Muscle of leg (tissue), 11 donors: ENCODE results near the gene SH3BP5L. TPM values are rescaled to one million over a fixed set of nuclear protein-coding genes. Genes with fewer than 3 reads are reported as not detected.
"Not testable (repeated sequence)": the region's sequence is repeated elsewhere in the genome, so short reads cannot be mapped to it uniquely, and the experiment has no call there.

Source experiments
- DNase-seq: peaks from one replicate; pipeline ENCODE4 v3.0.0; 2013
- H3K27ac ChIP-seq: one replicate; pipeline ENCODE4 v1.5.1; 2013; ENCODE audit warnings: mild to moderate bottlenecking, low read length, control low read depth
- H3K27me3 ChIP-seq: one replicate; pipeline ENCODE4 v1.6.1; 2013; ENCODE audit warnings: low read length; ENCODE audit not compliant: control insufficient read depth, insufficient read depth
- H3K36me3 ChIP-seq: one replicate; pipeline ENCODE4 v1.6.1; 2013; ENCODE audit warnings: low read length; ENCODE audit not compliant: control insufficient read depth, insufficient read depth
- H3K4me1 ChIP-seq: one replicate; pipeline ENCODE4 v1.6.1; 2013; ENCODE audit warnings: low read length; ENCODE audit not compliant: control insufficient read depth, insufficient read depth
- H3K4me3 ChIP-seq: one replicate; pipeline ENCODE4 v1.5.1; 2013; ENCODE audit warnings: low read length, control low read depth
- H3K9me3 ChIP-seq: replicated peaks from 2 replicates; pipeline ENCODE4 v1.6.1; 2013; ENCODE audit warnings: low read depth, low read length; ENCODE audit not compliant: control insufficient read depth
- WGBS: methylation state at CpG from one replicate; pipeline ENCODE4 v1.1.5; 2013; ENCODE audit warnings: missing lambda C conversion rate; ENCODE audit not compliant: insufficient coverage; 5-methylcytosine and 5-hydroxymethylcytosine counted together
- polyA plus RNA-seq, 8 donors: library from polyadenylated mRNA; unstranded; fragments of 120-200 nt; gene quantifications; one replicate each; pipeline versions ENCODE4 v1.2.1 to v1.2.3, GENCODE V29; 2013; ENCODE audit warnings: inconsistent platforms in 1 of 8, low replicate concordance in 1 of 8; ENCODE audit not compliant: insufficient read length in 8 of 8, insufficient read depth in 1 of 8
- total RNA-seq: library from RNA; stranded (reverse); fragments of 120-200 nt; gene quantifications from one replicate; pipeline ENCODE4 v1.2.4, GENCODE V29; 2013

SH3BP5L gene
- total and polyA plus RNA-seq, 9 donors, result 17.2 to 22.2 (median 20.0) TPM

DNA sequence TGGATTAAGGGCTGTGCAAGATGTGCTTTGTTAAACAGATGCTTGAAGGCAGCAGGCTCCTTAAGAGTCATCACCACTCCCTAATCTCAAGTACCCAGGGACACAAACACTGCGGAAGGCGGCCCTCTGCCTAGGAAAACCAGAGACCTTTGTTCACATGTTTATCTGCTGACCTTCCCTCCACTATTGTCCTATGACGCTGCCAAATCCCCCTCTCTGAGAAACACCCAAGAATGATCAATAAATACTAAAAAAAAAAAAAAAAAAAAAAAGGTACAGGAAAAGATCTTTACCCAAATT, 5.0 kb upstream of the SH3BP5L start:
- H3K4me1 ChIP-seq, H3K36me3 ChIP-seq, H3K9me3 ChIP-seq, H3K27ac ChIP-seq, DNase-seq, H3K4me3 ChIP-seq: not testable (repeated sequence)
- H3K27me3 ChIP-seq, result peaks cover 12% of the 10 kb centered on the region
- 20% methylated on average over 2 of the region's 3 CpGs for WGBS

DNA sequence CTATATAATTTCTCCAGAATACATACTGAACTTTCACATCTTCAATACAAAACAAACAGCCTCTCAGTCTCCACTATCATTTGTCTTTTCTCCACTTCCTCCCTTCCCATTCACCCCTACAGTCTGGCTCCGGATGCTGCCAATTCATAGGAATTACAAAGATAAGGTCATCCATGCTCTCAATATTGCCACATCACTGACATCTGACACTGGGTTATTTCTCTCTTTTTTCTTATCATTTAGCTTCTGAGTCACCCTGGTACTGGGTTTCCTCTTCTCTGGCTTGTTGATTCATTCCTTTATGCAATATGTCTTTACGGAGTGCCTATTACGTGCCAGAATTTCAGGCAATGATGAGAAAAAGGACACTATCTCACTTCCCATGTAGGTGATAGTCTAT, 3.1 kb upstream of the SH3BP5L start:
- Histone ChIP-seq H3K4me1 (peaks cover 21% of the 10 kb centered on the region), H3K36me3 (peaks cover 10% of the 10 kb centered on the region), H3K9me3 (no peaks in the 10 kb centered on the region), H3K27me3 (peaks cover 3% of the 10 kb centered on the region), H3K27ac (no peak overlapping the region), H3K4me3 (no peak overlapping the region)
- no peak for DNase-seq
- 80% methylated on average over 1 of the region's 3 CpGs for WGBS

DNA sequence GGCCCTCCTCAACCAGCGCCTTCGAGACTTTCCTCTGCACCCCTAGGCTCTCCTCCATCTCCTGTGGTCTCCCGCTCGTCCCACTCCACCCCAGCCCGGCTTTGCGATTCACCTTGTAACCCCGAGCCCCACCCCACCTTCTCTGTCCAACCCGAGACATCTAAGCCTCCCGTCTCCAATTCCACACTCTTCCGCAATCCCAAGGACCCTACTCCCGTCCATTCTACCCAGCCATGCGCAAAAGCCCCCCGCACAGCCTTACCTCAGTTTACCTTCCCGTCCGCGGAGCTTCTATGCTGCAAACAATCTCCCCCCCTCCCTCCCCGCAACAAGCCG, 174 bp downstream of the SH3BP5L start:
- Histone ChIP-seq H3K4me1 (peaks cover 33% of the 10 kb centered on the region), H3K9me3 (no peaks in the 10 kb centered on the region), H3K27ac (peak overlapping the region; percentile 81), H3K27me3 (no peaks in the 10 kb centered on the region), H3K36me3 (peaks cover 37% of the 10 kb centered on the region), H3K4me3 (peak overlapping the region; percentile 96)
- 0% methylated on average over 18 of the region's 18 CpGs for WGBS
- DNase-seq, result no peak

DNA sequence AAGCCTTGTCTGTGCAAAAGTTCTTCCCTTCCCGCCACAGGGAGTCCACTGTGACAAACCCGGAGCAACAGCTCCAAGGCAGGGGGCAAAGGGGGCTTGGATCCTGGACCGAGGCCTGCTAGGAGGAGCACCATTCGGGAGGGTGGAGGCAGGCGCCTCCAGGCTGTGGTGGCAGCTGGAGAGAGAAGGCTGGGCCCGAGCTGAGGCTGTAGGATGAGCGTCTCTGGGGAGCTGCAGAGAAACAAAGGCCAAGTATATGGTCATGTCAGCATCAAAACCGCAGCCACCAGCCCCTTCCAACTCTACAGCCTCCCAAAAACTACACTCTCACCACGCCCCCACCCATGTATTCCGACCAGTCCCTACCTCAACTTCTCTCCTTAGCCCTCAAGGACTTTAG, 579 bp downstream of the SH3BP5L start:
- 42% methylated on average over 8 of the region's 10 CpGs for WGBS
- Histone ChIP-seq H3K4me1 (peaks cover 33% of the 10 kb centered on the region), H3K27me3 (no peaks in the 10 kb centered on the region), H3K27ac (peak overlapping the region; percentile 81), H3K4me3 (peak overlapping the region; percentile 96), H3K36me3 (peaks cover 42% of the 10 kb centered on the region), H3K9me3 (no peaks in the 10 kb centered on the region)
- DNase-seq, result peak; percentile 37

DNA sequence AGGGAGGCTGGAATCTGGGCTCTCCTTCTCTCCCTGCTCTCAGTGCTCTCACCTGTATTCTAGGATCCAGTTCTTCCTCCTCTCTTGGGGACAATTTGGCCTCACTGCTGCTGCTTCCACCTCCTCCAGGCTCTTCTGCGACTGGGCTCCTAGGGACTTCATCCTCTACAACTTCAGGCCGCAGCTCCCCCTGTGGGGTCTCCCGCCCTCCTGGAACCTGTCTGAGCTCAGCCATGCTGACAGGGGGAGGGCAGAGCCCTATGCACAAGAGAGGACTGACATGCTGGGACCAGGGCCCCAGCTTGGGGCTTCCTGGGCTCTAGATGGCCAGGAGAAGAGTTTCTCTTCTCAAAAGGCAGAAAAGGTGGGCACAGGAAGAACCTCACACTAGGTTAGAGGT, 1.0 kb downstream of the SH3BP5L start:
- Histone ChIP-seq H3K27ac (no peak overlapping the region), H3K4me1 (peaks cover 33% of the 10 kb centered on the region), H3K9me3 (no peaks in the 10 kb centered on the region), H3K27me3 (no peaks in the 10 kb centered on the region), H3K36me3 (peaks cover 43% of the 10 kb centered on the region), H3K4me3 (peak overlapping the region; percentile 96)
- 80% methylated on average over 1 of the region's 3 CpGs for WGBS
- no peak for DNase-seq

- no peak overlapping the region for H3K4me3 ChIP-seq
Measured at GRCh38 chr1:248824301-248824700, 1.4 kb downstream of the SH3BP5L start.

DNA sequence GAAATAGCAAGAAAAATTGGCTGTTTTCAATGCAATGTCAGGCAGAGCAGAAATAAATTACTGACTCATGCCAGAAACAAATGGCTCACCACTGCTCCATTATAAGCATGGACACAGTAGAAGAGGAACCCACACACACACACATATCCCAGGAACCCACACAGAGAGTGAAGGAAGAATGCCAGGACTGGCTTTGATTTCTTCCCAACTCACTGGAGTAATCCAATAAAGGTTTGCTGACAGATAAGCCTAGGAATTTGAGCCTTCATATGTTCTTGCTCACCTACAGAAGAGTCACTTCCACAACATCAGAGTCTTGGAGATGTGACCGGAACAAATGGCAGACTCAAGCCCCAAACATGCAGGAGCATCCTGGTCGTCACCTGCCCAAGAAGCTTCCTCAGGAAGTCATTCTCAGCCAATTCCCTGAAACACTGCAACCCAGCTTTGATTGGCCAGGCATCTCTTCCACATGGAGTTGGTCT, 2.2 kb downstream of the SH3BP5L start:
- H3K4me3 ChIP-seq, result no peak overlapping the region
- no peaks in the 10 kb centered on the region for H3K9me3 ChIP-seq
- WGBS, result 100% methylated on average over 2 of the region's 2 CpGs
- H3K27me3 ChIP-seq, result no peaks in the 10 kb centered on the region
- no peak for DNase-seq
- H3K4me1 ChIP-seq, result peaks cover 33% of the 10 kb centered on the region
- H3K27ac ChIP-seq, result no peak overlapping the region
- H3K36me3 ChIP-seq, result peaks cover 49% of the 10 kb centered on the region

More at GRCh38 chr1:248824301-248824700, 1.4 kb downstream of the SH3BP5L start:
- no peaks in the 10 kb centered on the region for H3K27me3 ChIP-seq
- H3K27ac ChIP-seq, result no peak overlapping the region
- WGBS, result no CpG with 5 or more reads among the region's 1 CpG
- peaks cover 43% of the 10 kb centered on the region for H3K36me3 ChIP-seq
- DNase-seq, result no peak
- peaks cover 33% of the 10 kb centered on the region for H3K4me1 ChIP-seq
- no peaks in the 10 kb centered on the region for H3K9me3 ChIP-seq

GRCh38 chr1:248822148-248823032, 3.3 kb downstream of the SH3BP5L start:
- Histone ChIP-seq H3K4me3 (no peak overlapping the region), H3K27ac (no peak overlapping the region), H3K27me3 (no peaks in the 10 kb centered on the region), H3K9me3 (no peaks in the 10 kb centered on the region), H3K4me1 (peaks cover 33% of the 10 kb centered on the region), H3K36me3 (peaks cover 49% of the 10 kb centered on the region)
- WGBS, result 90% methylated on average over 4 of the region's 15 CpGs
- DNase-seq, result no peak

DNA sequence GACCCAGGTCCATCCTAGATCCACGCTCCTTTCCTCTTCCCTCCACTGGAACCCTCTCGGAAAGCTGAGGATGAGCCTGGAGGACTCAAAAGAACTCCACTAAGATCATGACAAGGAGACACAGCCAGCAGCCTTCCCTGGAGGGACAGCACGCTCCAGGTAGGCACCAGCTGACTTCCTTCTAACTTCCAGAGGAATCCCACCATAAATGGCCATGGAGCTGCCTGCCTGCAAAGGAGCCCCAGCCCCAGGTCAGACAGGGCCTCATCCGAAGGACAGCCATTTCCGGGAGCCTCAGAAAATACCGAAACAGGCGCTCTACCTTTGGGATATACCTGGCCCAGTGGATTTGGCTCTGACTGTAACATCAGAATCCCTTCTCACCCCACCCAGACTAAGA, 4.1 kb downstream of the SH3BP5L start:
- Histone ChIP-seq H3K9me3 (no peaks in the 10 kb centered on the region), H3K36me3 (peaks cover 54% of the 10 kb centered on the region), H3K27ac (no peak overlapping the region), H3K4me3 (no peak overlapping the region), H3K4me1 (peaks cover 27% of the 10 kb centered on the region), H3K27me3 (no peaks in the 10 kb centered on the region)
- no peak for DNase-seq
- 98% methylated on average over 6 of the region's 7 CpGs for WGBS

DNA sequence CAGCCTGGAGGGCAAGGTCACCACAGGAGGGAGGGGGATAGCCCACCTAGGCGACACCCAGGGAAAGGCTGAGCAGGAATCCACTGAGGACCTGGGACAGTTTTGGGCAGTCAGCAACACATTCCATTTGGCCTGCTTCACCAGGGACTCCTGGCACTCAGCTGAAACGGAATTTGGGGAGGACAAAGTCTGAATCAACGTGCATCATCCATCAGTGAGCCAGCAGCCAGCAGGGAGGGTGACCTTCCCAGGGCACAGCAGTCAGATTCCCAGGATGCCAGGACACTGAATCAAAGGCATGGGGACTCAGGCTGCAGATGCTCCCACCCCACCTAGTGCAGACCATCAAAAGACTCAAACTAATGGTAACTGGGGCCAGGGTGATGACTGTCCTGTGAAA, 4.6 kb downstream of the SH3BP5L start:
- DNase-seq, result no peak
- Histone ChIP-seq H3K36me3 (peaks cover 60% of the 10 kb centered on the region), H3K27me3 (no peaks in the 10 kb centered on the region), H3K4me3 (no peak overlapping the region), H3K27ac (no peak overlapping the region), H3K4me1 (peaks cover 26% of the 10 kb centered on the region), H3K9me3 (no peaks in the 10 kb centered on the region)
- 83% methylated on average over 3 of the region's 3 CpGs for WGBS
